ENCODE data around the gene CCSER1.

- TF ChIP-seq JUN (IDR thresholded peaks at IDR 0.05; ENCODE audit: low read depth, low read length), result no peak
- TF ChIP-seq CTCF (IDR thresholded peaks at IDR 0.05; ENCODE audit: control extremely low read depth in 1 of 3, insufficient read depth in 1 of 3, low read depth in 1 of 3, low read length in 3 of 3), result no peak
- no peak for TF ChIP-seq POLR2A (IDR thresholded peaks at IDR 0.05; ENCODE audit: control extremely low read depth in 1 of 2, low read depth in 2 of 2, low read length in 2 of 2)
- TF ChIP-seq EZH2 (IDR thresholded peaks at IDR 0.05; ENCODE audit: low read depth, low read length, severe bottlenecking), result no peak
- no peak for TF ChIP-seq POLR2AphosphoS5 (IDR thresholded peaks at IDR 0.05; ENCODE audit: low read depth, low read length)
Observed at GRCh38 chr4:90769251-90769650, 642.1 kb downstream of the CCSER1 start.
